PFSK-1 (cell line): ENCODE results near the gene SLC51A. TPM values are rescaled to one million over a fixed set of nuclear protein-coding genes. Genes with fewer than 3 reads are reported as not detected.

Experiments used
- FOXP2 ChIP-seq: optimal IDR thresholded peaks from 2 replicates; pipeline ENCODE3; 2011; ENCODE audit warnings: borderline replicate concordance, control low read depth, inconsistent platforms; ENCODE audit not compliant: insufficient read depth; ENCODE audit errors: extremely low read length, extremely low read depth
- POLR2AphosphoS5 ChIP-seq: IDR thresholded peaks from 2 replicates; pipeline ENCODE4 v1.6.1; 2012; ENCODE audit warnings: low read depth, mild to moderate bottlenecking, control low read depth, low read length, moderate library complexity
- REST ChIP-seq, 2 experiments: IDR thresholded peaks; 2 replicates each; pipeline versions ENCODE4 v1.6.1 to v1.8.0; 2011 to 2012; ENCODE audit warnings: low read depth in 2 of 2, low read length in 2 of 2, control low read depth in 1 of 2, inconsistent platforms in 1 of 2, mild to moderate bottlenecking in 1 of 2, moderate library complexity in 1 of 2; ENCODE audit not compliant: insufficient read depth in 1 of 2
- SIN3A ChIP-seq: IDR thresholded peaks from 2 replicates; pipeline ENCODE4 v1.6.1; 2012; ENCODE audit warnings: mild to moderate bottlenecking, low read length, moderate library complexity, borderline replicate concordance; ENCODE audit not compliant: insufficient read depth
- TAF1 ChIP-seq: IDR thresholded peaks from 2 replicates; pipeline ENCODE4 v1.6.1; 2012; ENCODE audit warnings: low read length, control low read depth, borderline replicate concordance; ENCODE audit not compliant: insufficient read depth
- polyA plus RNA-seq: library from polyadenylated mRNA; unstranded; fragments of >200 nt; gene quantifications from one replicate; pipeline ENCODE4 v1.2.1, GENCODE V29; 2012; ENCODE audit warnings: low read depth, missing spikeins; ENCODE audit not compliant: insufficient read length

SLC51A gene
- polyA plus RNA-seq, result 0.95 TPM

- TF ChIP-seq TAF1, result no peak
- TF ChIP-seq REST (IDR thresholded peaks at IDR 0.05; ENCODE audit: insufficient read depth in 1 of 2, low read depth in 2 of 2, low read length in 2 of 2), result no peak
- TF ChIP-seq SIN3A, result no peak
- no peak for TF ChIP-seq POLR2AphosphoS5
- TF ChIP-seq FOXP2, result no peak
Measured at GRCh38 chr3:196216089-196216564, at the start of gene SLC51A. Gene SLC51A, plus strand, starts transcription at chr3:196216534. Its CDS starts 179 bp downstream, at chr3:196216713.

- TF ChIP-seq SIN3A (no peak), REST (IDR thresholded peaks at IDR 0.05; ENCODE audit: insufficient read depth in 1 of 2, low read depth in 2 of 2, low read length in 2 of 2) (no peak), TAF1 (no peak), POLR2AphosphoS5 (no peak), FOXP2 (no peak)
Measured at GRCh38 chr3:196166741-196167140, 49.6 kb upstream of the SLC51A start.

- TF ChIP-seq POLR2AphosphoS5 (no peak), TAF1 (no peak), FOXP2 (no peak), REST (IDR thresholded peaks at IDR 0.05; ENCODE audit: insufficient read depth in 1 of 2, low read depth in 2 of 2, low read length in 2 of 2) (no peak), SIN3A (no peak)
Measured at GRCh38 chr3:196168808-196169391, 47.4 kb upstream of the SLC51A start.

- no peak for TF ChIP-seq POLR2AphosphoS5
- no peak for TF ChIP-seq SIN3A
- no peak for TF ChIP-seq REST (IDR thresholded peaks at IDR 0.05; ENCODE audit: insufficient read depth in 1 of 2, low read depth in 2 of 2, low read length in 2 of 2)
- no peak for TF ChIP-seq FOXP2
- no peak for TF ChIP-seq TAF1
Measured at GRCh38 chr3:196169836-196170240, 46.5 kb upstream of the SLC51A start.

- TF ChIP-seq FOXP2, result no peak
- TF ChIP-seq REST (IDR thresholded peaks at IDR 0.05; ENCODE audit: insufficient read depth in 1 of 2, low read depth in 2 of 2, low read length in 2 of 2), result no peak
- TF ChIP-seq SIN3A, result no peak
- TF ChIP-seq TAF1, result no peak
- TF ChIP-seq POLR2AphosphoS5, result no peak
Measured at GRCh38 chr3:196174652-196175051, 41.7 kb upstream of the SLC51A start.
